ENCODE data around the gene ZNF710. TPM values are rescaled to one million over a fixed set of nuclear protein-coding genes. Genes with fewer than 3 reads are reported as not detected.

ZNF710 gene
- total and polyA plus RNA-seq, 8 donors, result 7.9 to 35.3 (median 16.1) TPM

DNA sequence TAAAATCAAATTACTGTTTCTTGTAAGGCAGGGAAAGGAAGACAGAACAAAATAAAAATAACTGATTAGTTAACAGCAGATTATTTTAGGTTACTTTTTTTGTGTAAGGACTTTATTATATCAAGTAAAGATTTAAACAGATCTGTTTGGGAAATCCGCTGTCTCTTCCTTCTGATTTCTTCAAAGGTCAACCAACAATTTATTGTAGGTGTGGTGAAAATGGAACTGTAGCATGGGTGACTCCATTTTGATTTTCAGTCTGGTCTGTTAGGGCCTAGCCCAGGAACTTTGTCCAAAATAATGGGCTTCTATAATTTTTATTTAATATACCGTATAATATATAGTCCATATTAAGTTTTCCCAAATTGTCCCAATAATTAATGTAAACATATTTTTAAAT, 114.7 kb downstream of the ZNF710 start:
- intact Hi-C loops (cut with DNase I; ENCODE audit: low total_unique reads), result no loop called here
- Histone ChIP-seq H3K4me3 (no peak overlapping the region), H3K36me3 (no peaks in the 10 kb centered on the region), H3K9me3 (peaks cover 6 to 20% (median 12%) of the 10 kb centered on the region in 4 donors), H3K4me1 (no peaks in the 10 kb centered on the region), H3K27ac (no peak overlapping the region), H3K27me3 (no peaks in the 10 kb centered on the region)
- DNase-seq, result no peak
- WGBS, 5 donors, result 91 to 97% (median 96%) methylated on average over 2 of the region's 2 CpGs
- TF ChIP-seq POLR2AphosphoS5 (IDR thresholded peaks at IDR 0.05), result no peak
- TF ChIP-seq POLR2A (IDR thresholded peaks at IDR 0.05), result no peak
- TF ChIP-seq, protein P1, sequence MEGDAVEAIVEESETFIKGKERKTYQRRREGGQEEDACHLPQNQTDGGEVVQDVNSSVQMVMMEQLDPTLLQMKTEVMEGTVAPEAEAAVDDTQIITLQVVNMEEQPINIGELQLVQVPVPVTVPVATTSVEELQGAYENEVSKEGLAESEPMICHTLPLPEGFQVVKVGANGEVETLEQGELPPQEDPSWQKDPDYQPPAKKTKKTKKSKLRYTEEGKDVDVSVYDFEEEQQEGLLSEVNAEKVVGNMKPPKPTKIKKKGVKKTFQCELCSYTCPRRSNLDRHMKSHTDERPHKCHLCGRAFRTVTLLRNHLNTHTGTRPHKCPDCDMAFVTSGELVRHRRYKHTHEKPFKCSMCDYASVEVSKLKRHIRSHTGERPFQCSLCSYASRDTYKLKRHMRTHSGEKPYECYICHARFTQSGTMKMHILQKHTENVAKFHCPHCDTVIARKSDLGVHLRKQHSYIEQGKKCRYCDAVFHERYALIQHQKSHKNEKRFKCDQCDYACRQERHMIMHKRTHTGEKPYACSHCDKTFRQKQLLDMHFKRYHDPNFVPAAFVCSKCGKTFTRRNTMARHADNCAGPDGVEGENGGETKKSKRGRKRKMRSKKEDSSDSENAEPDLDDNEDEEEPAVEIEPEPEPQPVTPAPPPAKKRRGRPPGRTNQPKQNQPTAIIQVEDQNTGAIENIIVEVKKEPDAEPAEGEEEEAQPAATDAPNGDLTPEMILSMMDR (IDR thresholded peaks at IDR 0.05), result no peak

DNA sequence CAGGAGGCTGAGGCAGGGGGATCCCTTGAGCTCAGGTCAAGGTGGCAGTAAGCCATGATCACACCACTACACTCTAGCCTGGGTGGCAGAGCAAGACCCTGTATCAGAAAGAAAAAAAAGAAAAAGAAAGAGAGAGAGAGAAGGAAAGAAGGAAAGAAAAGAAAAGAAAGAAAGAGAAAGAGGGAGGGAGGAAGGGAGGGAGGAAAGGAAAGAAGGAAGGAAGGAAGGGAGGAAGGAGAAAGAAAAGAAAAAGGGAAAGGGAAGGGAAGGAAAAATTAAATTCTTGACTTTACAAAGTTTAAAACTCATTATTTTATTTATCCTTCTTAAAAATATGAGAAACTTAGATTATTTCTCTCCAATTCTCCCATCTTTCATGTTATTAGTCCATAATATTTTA, 118.2 kb downstream of the ZNF710 start:
- no peak for DNase-seq
- Histone ChIP-seq H3K4me1 (no peaks in the 10 kb centered on the region), H3K4me3 (no peak overlapping the region), H3K27me3 (no peaks in the 10 kb centered on the region), H3K9me3 (peaks cover 6 to 14% (median 8%) of the 10 kb centered on the region in 4 donors), H3K36me3 (no peaks in the 10 kb centered on the region), H3K27ac (no peak overlapping the region)
- intact Hi-C loops (cut with DNase I; ENCODE audit: low total_unique reads), result no loop called here
- TF ChIP-seq POLR2AphosphoS5 (IDR thresholded peaks at IDR 0.05) (no peak), POLR2A (IDR thresholded peaks at IDR 0.05) (no peak), EP300 (IDR thresholded peaks at IDR 0.05) (no peak)
- TF ChIP-seq, protein P1 (IDR thresholded peaks at IDR 0.05), result no peak

GRCh38 chr15:90121086-90121485, 120.0 kb downstream of the ZNF710 start:
- TF ChIP-seq POLR2A (IDR thresholded peaks at IDR 0.05) (no peak), EP300 (IDR thresholded peaks at IDR 0.05) (no peak), POLR2AphosphoS5 (IDR thresholded peaks at IDR 0.05) (no peak)
- TF ChIP-seq, protein P1 (IDR thresholded peaks at IDR 0.05), result no peak
- intact Hi-C loops (cut with DNase I; ENCODE audit: low total_unique reads), result no loop called here
- Histone ChIP-seq H3K27ac (no peak overlapping the region), H3K9me3 (no peaks in the 10 kb centered on the region), H3K4me3 (no peak overlapping the region), H3K4me1 (peaks cover 0 to 6% (median 3%) of the 10 kb centered on the region in 4 donors), H3K27me3 (no peaks in the 10 kb centered on the region), H3K36me3 (no peaks in the 10 kb centered on the region)
- WGBS, 5 donors, result 86 to 92% (median 89%) methylated on average over 6 of the region's 6 CpGs
- no peak for DNase-seq

GRCh38 chr15:90124507-90124906, 123.4 kb downstream of the ZNF710 start:
- Histone ChIP-seq H3K4me3 (no peak overlapping the region), H3K36me3 (no peaks in the 10 kb centered on the region), H3K4me1 (peaks cover 7 to 17% (median 12%) of the 10 kb centered on the region in 4 donors), H3K27ac (no peak overlapping the region), H3K27me3 (peaks cover 0 to 3% (median 0%) of the 10 kb centered on the region in 3 donors), H3K9me3 (no peaks in the 10 kb centered on the region)
- no peak for DNase-seq
- TF ChIP-seq, protein P1 (IDR thresholded peaks at IDR 0.05), result no peak
- TF ChIP-seq POLR2A (IDR thresholded peaks at IDR 0.05), result no peak
- TF ChIP-seq EP300 (IDR thresholded peaks at IDR 0.05), result no peak
- TF ChIP-seq POLR2AphosphoS5 (IDR thresholded peaks at IDR 0.05), result no peak
- intact Hi-C loops (cut with DNase I; ENCODE audit: low total_unique reads), result no loop called here
